Left ventricle myocardium inferior (tissue), 1 donor: ENCODE results near the gene AADAT. TPM values are rescaled to one million over a fixed set of nuclear protein-coding genes. Genes with fewer than 3 reads are reported as not detected.
A peak's percentile ranks its signal among the peaks of the same experiment; 100 is the strongest.
"Not testable (repeated sequence)": the region's sequence is repeated elsewhere in the genome, so short reads cannot be mapped to it uniquely, and the experiment has no call there.

Experiments
- DNase-seq: peaks from one replicate; pipeline ENCODE4 v3.0.0-alpha.2; 2020
- H3K27ac ChIP-seq: fragments of 200-600 bp; replicated peaks from 2 replicates; pipeline ENCODE4 v1.8.0; 2021
- H3K27me3 ChIP-seq: fragments of 200-600 bp; 2 replicates; pipeline ENCODE4 v1.8.0; 2021; ENCODE audit warnings: low read depth
- H3K36me3 ChIP-seq: fragments of 200-600 bp; 2 replicates; pipeline ENCODE4 v1.8.0; 2021
- H3K4me1 ChIP-seq: fragments of 200-600 bp; 2 replicates; pipeline ENCODE4 v1.8.0; 2021
- H3K4me3 ChIP-seq: fragments of 200-600 bp; 2 replicates; pipeline ENCODE4 v1.8.0; 2021; ENCODE audit warnings: mild to moderate bottlenecking, moderate library complexity
- H3K9me3 ChIP-seq: fragments of 200-600 bp; replicated peaks from 2 replicates; pipeline ENCODE4 v1.8.0; 2021
- intact Hi-C: fragments of 100-400 bp; cut with micrococcal nuclease; formaldehyde crosslinking; loops from one replicate; pipeline ENCODE4 v1.11.0; 2022
- total RNA-seq: library from RNA; stranded (reverse); fragmentation: NEBNext Ultra II Directional; extraction: Animal tissue kit (Norgen Biotek cat#: 25700); gene quantifications from one replicate; pipeline ENCODE4 v1.2.1, GENCODE V29; 2021
- TF ChIP-seq, protein P1 (sequence below): fragments of 200-600 bp; IDR thresholded peaks from 2 replicates; pipeline ENCODE4 v1.8.0; 2021; ENCODE audit warnings: antibody characterized with exemption, mild to moderate bottlenecking, borderline replicate concordance
- donor health status: DM: no; HTN: yes; CAD: no; lungs with severe emphysema.

The AADAT gene
- total RNA-seq, 1 donor from 2014 or later: 2.2 TPM

GRCh38 chr4:170057866-170058265 lies 31.9 kb downstream of the AADAT start:
- Histone ChIP-seq H3K4me1 (no peaks in the 10 kb centered on the region), H3K4me3 (no peak overlapping the region), H3K9me3 (no peaks in the 10 kb centered on the region), H3K27ac (no peak overlapping the region), H3K27me3 (no peaks in the 10 kb centered on the region), H3K36me3 (peaks cover 3% of the 10 kb centered on the region)
- TF ChIP-seq, protein P1, sequence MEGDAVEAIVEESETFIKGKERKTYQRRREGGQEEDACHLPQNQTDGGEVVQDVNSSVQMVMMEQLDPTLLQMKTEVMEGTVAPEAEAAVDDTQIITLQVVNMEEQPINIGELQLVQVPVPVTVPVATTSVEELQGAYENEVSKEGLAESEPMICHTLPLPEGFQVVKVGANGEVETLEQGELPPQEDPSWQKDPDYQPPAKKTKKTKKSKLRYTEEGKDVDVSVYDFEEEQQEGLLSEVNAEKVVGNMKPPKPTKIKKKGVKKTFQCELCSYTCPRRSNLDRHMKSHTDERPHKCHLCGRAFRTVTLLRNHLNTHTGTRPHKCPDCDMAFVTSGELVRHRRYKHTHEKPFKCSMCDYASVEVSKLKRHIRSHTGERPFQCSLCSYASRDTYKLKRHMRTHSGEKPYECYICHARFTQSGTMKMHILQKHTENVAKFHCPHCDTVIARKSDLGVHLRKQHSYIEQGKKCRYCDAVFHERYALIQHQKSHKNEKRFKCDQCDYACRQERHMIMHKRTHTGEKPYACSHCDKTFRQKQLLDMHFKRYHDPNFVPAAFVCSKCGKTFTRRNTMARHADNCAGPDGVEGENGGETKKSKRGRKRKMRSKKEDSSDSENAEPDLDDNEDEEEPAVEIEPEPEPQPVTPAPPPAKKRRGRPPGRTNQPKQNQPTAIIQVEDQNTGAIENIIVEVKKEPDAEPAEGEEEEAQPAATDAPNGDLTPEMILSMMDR: no peak
- DNase-seq: no peak
- intact Hi-C loops: no loop called here

GRCh38 chr4:170052919-170053318 lies 36.8 kb downstream of the AADAT start:
- Histone ChIP-seq H3K27me3 (peaks cover 15% of the 10 kb centered on the region), H3K4me3 (no peak overlapping the region), H3K9me3 (no peaks in the 10 kb centered on the region), H3K36me3 (no peaks in the 10 kb centered on the region), H3K4me1 (no peaks in the 10 kb centered on the region), H3K27ac (no peak overlapping the region)
- TF ChIP-seq, protein P1: no peak
- intact Hi-C loops: no loop called here
- no peak for DNase-seq

DNA sequence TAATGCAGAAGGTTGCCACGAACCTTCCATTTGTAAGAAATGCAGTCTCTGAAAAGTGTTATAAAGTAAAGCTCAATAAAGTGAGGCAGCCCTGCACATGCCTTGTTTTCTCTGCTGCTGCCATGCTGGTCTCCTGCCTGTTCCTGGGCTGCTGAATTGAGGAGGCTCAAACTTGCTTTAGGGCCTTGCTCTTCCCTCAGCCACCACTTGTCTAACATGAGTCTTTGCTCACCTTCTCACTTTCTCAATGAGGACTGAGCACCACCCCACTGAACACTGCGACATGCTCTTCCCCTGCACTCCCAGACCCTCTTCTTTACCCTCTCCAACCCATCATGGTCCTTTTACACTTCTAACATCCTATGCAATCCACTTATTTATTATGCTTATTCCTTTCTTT lies 38.4 kb downstream of the AADAT start:
- no peaks in the 10 kb centered on the region for H3K4me1 ChIP-seq
- no peak overlapping the region for H3K4me3 ChIP-seq
- no peaks in the 10 kb centered on the region for H3K9me3 ChIP-seq
- H3K27ac ChIP-seq: no peak overlapping the region
- intact Hi-C loops: no loop called here
- TF ChIP-seq, protein P1: no peak
- H3K27me3 ChIP-seq: peaks cover 15% of the 10 kb centered on the region
- DNase-seq: no peak
- H3K36me3 ChIP-seq: no peaks in the 10 kb centered on the region

- Histone ChIP-seq H3K27me3 (peaks cover 15% of the 10 kb centered on the region), H3K9me3 (no peaks in the 10 kb centered on the region), H3K4me3 (no peak overlapping the region), H3K27ac (no peak overlapping the region), H3K4me1 (no peaks in the 10 kb centered on the region), H3K36me3 (no peaks in the 10 kb centered on the region)
- no peak for DNase-seq
- TF ChIP-seq, protein P1: no peak
- intact Hi-C loops: loop anchor here (5.0 kb wide), 1 partner anchor 237 kb away; no protein-coding TSS in a partner anchor
These were observed 40.0 kb downstream of the AADAT start for GRCh38 chr4:170049766-170050165.

DNA sequence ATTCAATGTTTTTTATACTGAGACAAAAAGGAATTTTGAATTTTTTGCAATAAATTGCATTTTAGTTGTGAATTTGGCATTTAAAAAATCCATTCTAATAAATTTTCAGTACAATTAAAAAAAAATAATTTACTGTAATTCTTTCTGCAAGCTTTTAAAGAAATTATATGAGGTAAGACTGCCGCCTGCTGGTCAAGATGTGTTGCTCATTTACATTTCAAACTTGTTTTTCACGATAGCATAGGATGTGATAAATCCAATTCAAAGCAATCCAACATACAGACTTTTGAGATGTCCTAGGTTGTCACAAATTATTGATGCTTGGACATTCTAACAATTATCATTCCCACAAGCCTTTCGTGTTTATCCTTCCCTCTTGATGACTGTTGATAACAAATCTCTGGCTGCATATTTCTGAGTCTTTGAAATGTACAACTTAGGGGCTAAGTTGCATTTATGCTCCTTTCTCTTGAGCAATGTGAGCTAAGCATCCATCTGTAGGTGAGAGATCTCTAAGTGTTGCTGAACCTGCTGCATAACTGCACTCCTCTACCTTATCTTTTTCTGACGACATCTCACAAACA lies 41.9 kb downstream of the AADAT start:
- H3K4me1 ChIP-seq: no peaks in the 10 kb centered on the region
- H3K9me3 ChIP-seq: no peaks in the 10 kb centered on the region
- no peak for DNase-seq
- H3K4me3 ChIP-seq: no peak overlapping the region
- intact Hi-C loops: loop anchor here (5.0 kb wide), 1 partner anchor 236 kb away; no protein-coding TSS in a partner anchor
- no peaks in the 10 kb centered on the region for H3K36me3 ChIP-seq
- peaks cover 15% of the 10 kb centered on the region for H3K27me3 ChIP-seq
- TF ChIP-seq, protein P1: peak; percentile 80
- H3K27ac ChIP-seq: no peak overlapping the region

- not testable (repeated sequence) for H3K4me1 ChIP-seq, DNase-seq, H3K4me3 ChIP-seq, H3K9me3 ChIP-seq, H3K27ac ChIP-seq, H3K36me3 ChIP-seq
- intact Hi-C loops: loop anchor here (5.0 kb wide), 1 partner anchor 234 kb away; no protein-coding TSS in a partner anchor
- H3K27me3 ChIP-seq: peaks cover 15% of the 10 kb centered on the region
These were observed 43.6 kb downstream of the AADAT start for GRCh38 chr4:170046156-170046555.
